Superior temporal gyrus (tissue), 1 donor: ENCODE results near the gene DMRTA2.
"Not testable (repeated sequence)": the region's sequence is repeated elsewhere in the genome, so short reads cannot be mapped to it uniquely, and the experiment has no call there.

Experiments used
- DNase-seq: peaks from one replicate; pipeline ENCODE4 v3.0.0-alpha.2; 2016; ENCODE audit errors: extremely low spot score

The DMRTA2 gene

GRCh38 chr1:50381551-50381950, 41.7 kb downstream of the DMRTA2 start:
- not testable (repeated sequence) for DNase-seq

- DNase-seq = no peak
Observed at GRCh38 chr1:50378770-50379169, 44.5 kb downstream of the DMRTA2 start.

GRCh38 chr1:50373532-50373931, 49.7 kb downstream of the DMRTA2 start:
- DNase-seq = no peak

- DNase-seq = no peak
Observed at GRCh38 chr1:50371749-50372148, 51.5 kb downstream of the DMRTA2 start.

GRCh38 chr1:50369830-50370229, 53.4 kb downstream of the DMRTA2 start:
- no peak for DNase-seq

- DNase-seq = no peak
Observed at GRCh38 chr1:50369008-50369634, 54.1 kb downstream of the DMRTA2 start.

- DNase-seq = peak; percentile 62
Observed at GRCh38 chr1:50368179-50369007, 54.9 kb downstream of the DMRTA2 start.
